Fibroblast of lung (primary cell): Measurements from ENCODE around the gene TAOK2. TPM values are rescaled to one million over a fixed set of nuclear protein-coding genes. Genes with fewer than 3 reads are reported as not detected.

Experiments
- DNase-seq, 2 donors: peaks; one replicate each; pipeline versions ENCODE4 v3.0.0 to v3.0.0-alpha.2; 2010; ENCODE audit warnings: low read depth in 2 of 2
- H2AFZ ChIP-seq: 2 replicates; pipeline ENCODE4 v1.5.1; 2012; ENCODE audit warnings: low read length, control low read depth, inconsistent platforms
- H3K27ac ChIP-seq: 2 replicates; pipeline ENCODE4 v1.5.1; 2011; ENCODE audit warnings: low read length, control low read depth; ENCODE audit not compliant: insufficient read depth
- H3K27me3 ChIP-seq: 2 replicates; pipeline ENCODE4 v1.5.1; 2011; ENCODE audit warnings: mild to moderate bottlenecking, low read length; ENCODE audit not compliant: control insufficient read depth, insufficient read depth
- H3K36me3 ChIP-seq: 2 replicates; pipeline ENCODE4 v1.5.1; 2011; ENCODE audit warnings: low read length; ENCODE audit not compliant: control insufficient read depth, insufficient read depth
- H3K4me1 ChIP-seq: 2 replicates; pipeline ENCODE4 v1.5.1; 2011; ENCODE audit warnings: low read length; ENCODE audit not compliant: control insufficient read depth, insufficient read depth; ENCODE audit errors: extremely low read depth
- H3K4me2 ChIP-seq: 2 replicates; pipeline ENCODE4 v1.5.1; 2011; ENCODE audit warnings: low read length, control low read depth; ENCODE audit not compliant: insufficient read depth; ENCODE audit errors: extremely low read depth
- H3K4me3 ChIP-seq, 4 experiments: fragments of 200-600 bp in 1 of 4; sonication (generic) in 1 of 4; replicated peaks in 1 of 4; 2 replicates each; pipeline ENCODE4 v1.5.1; 2011 to 2016; ENCODE audit warnings: low read length in 4 of 4, low read depth in 3 of 4, mild to moderate bottlenecking in 3 of 4, control low read depth in 2 of 4, inconsistent platforms in 1 of 4, mixed read lengths in 1 of 4; ENCODE audit not compliant: insufficient read depth in 1 of 4; ENCODE audit errors: control extremely low read depth in 1 of 4
- H3K79me2 ChIP-seq: 2 replicates; pipeline ENCODE4 v1.5.1; 2012; ENCODE audit warnings: mild to moderate bottlenecking, low read length, inconsistent platforms; ENCODE audit not compliant: control insufficient read depth, insufficient read depth
- H3K9ac ChIP-seq: 2 replicates; pipeline ENCODE4 v1.5.1; 2011; ENCODE audit warnings: mild to moderate bottlenecking, low read length, control low read depth; ENCODE audit not compliant: insufficient read depth
- H3K9me3 ChIP-seq: 2 replicates; pipeline ENCODE4 v1.5.1; 2012; ENCODE audit warnings: low read depth, low read length; ENCODE audit not compliant: control insufficient read depth, insufficient read depth
- H4K20me1 ChIP-seq: 2 replicates; pipeline ENCODE4 v1.5.1; 2011; ENCODE audit warnings: low read length; ENCODE audit not compliant: control insufficient read depth, insufficient read depth; ENCODE audit errors: extremely low read depth
- CTCF ChIP-seq, 2 donors: IDR thresholded peaks in 1 of 2; conservative IDR thresholded peaks in 1 of 2; 1 replicate in 1 of 2; 2 replicates in 1 of 2; pipeline ENCODE4 v1.5.1; 2011 to 2012; ENCODE audit warnings: low read length in 2 of 2, control low read depth in 1 of 2, inconsistent platforms in 1 of 2, low read depth in 1 of 2, mild to moderate bottlenecking in 1 of 2
- EZH2 ChIP-seq: IDR thresholded peaks from 2 replicates; pipeline ENCODE4 v1.5.1; 2012; ENCODE audit warnings: low read length, control low read depth, mild to moderate bottlenecking; ENCODE audit errors: missing control alignments
- polyA plus RNA-seq, 2 donors: library from polyadenylated mRNA; depleted of rRNA in 1 of 2; stranded (reverse) in 1 of 2; unstranded in 1 of 2; fragments of >200 nt; gene quantifications; 2 replicates each; pipeline ENCODE4 v1.2.1, GENCODE V29; 2011 to 2012; ENCODE audit warnings: missing spikeins in 1 of 2
- total RNA-seq: library from RNA; depleted of rRNA; stranded (reverse); fragments of >200 nt; gene quantifications from 2 replicates; pipeline ENCODE4 v1.2.1, GENCODE V29; 2014

TAOK2 gene
- total and polyA plus RNA-seq, 2 donors (not counting 1 experiment from before 2014, with no cell fraction given) = 12.3 to 41.3 TPM

DNA sequence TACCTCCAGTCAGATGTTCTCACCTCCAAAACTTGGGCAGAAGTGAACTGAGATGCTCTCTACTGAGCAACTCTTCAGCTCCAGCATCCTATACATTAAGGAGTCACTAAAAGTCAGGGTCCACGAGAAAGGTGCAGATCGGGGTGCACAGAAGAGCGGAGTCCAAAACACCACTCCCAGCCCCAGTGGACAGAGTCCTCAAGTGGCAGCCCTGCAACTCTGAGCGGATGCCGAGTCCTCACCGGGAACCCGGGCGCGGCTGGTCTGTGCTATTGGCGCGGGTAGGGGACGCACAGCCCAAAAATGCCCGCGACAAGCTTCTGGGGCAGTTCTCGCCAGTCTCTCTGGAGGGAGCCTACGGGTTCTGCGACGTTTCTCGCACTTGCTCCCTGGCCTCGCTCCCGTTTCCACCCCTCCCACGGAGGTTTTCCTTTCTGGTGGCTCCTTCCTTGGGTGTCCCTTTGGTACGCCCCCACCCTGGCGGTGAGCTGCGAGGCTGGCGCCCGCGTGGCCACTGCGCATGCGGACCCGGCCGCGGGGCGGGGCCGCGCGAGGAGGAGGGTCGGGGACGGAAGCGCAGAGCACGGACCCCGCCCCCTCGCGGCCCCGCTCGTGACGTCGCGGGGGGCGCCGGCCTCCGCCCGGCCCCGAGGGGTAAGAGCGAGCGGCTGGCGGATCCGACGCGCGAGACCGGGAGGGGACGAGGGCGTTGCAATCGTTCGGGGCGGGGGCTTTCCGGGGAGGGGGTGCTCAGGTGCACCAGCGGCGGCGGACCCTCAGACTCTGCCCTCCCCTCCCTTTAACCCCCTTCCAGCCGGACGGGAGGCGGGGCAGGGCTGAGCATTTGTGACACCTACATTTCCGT, 12.0 kb upstream of the TAOK2 start, which contains the start of gene TMEM219:
TMEM219 (plus strand) TSS at position 601 of the 865 bp plus-strand sequence. CDS start 1,065 bp downstream, outside the sequence.
- peak; percentile 34 to 41 for TF ChIP-seq CTCF (conservative IDR thresholded peaks at IDR 0.05 in 1 of 2, IDR thresholded peaks at IDR 0.05 in 1 of 2; ENCODE audit: low read depth in 1 of 2, low read length in 2 of 2)
- TF ChIP-seq EZH2 = no peak

DNA sequence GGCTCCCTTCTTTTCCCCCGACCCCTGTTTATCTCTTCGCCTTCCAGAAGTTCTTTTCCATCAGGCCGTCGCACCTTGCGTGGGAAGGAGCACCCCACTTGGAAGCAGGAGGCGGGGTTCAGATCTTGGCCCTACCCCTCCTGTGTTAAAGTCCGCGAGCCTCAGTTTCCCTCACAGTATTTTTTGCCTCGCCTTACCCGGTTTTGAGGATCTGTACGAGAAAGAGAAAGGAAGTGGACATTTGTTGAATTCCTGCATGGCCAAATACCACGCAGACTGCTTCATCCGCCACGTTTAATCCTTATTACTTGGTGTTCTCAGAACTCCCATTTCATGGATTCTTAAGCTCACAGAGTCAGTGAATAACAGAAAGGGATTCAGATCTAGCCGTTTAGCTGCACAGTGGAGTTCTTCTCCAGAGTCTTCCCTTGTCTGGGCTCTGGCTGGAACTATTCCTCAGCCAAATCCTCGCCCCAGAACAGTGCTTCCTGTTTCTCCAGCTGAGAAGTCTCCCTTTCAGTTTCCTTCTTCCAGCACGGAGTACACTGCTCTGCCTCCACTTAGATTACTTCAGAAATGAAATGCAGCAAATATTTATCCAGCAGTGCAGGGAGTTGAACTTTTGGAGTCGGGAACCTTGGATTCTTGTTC, 11.2 kb upstream of the TAOK2 start:
- H4K20me1 ChIP-seq = no peaks in the 10 kb centered on the region
- H3K27me3 ChIP-seq = no peaks in the 10 kb centered on the region
- no peaks in the 10 kb centered on the region for H3K79me2 ChIP-seq
- TF ChIP-seq EZH2 (no peak), CTCF (conservative IDR thresholded peaks at IDR 0.05 in 1 of 2, IDR thresholded peaks at IDR 0.05 in 1 of 2; ENCODE audit: low read depth in 1 of 2, low read length in 2 of 2) (no peak)
- peak overlapping the region; percentile 65 for H3K27ac ChIP-seq
- H3K36me3 ChIP-seq = no peaks in the 10 kb centered on the region
- H3K9ac ChIP-seq = peak overlapping the region; percentile 81
- H3K9me3 ChIP-seq = no peaks in the 10 kb centered on the region
- peak overlapping the region; percentile 58 for H2AFZ ChIP-seq
- no peaks in the 10 kb centered on the region for H3K4me1 ChIP-seq
- H3K4me2 ChIP-seq = peak overlapping the region; percentile 99
- peak in 1 of 2 donors; percentile 48 for DNase-seq
- H3K4me3 ChIP-seq = peak overlapping the region; percentile 72 to 83 (median 80)

More for the DNA sequence above, 12.0 kb upstream of the TAOK2 start, which contains the start of gene TMEM219:
- H3K4me2 ChIP-seq = peak within 1 kb of the TSS; percentile 99
- no peaks in the 10 kb centered on the region for H3K9me3 ChIP-seq
- H3K4me1 ChIP-seq = no peaks in the 10 kb centered on the region
- peak within 1 kb of the TSS; percentile 72 to 83 (median 80) for H3K4me3 ChIP-seq
- H3K36me3 ChIP-seq = no peaks in the 10 kb centered on the region
- peak; percentile 77 to 80 for DNase-seq
- H3K79me2 ChIP-seq = no peaks in the 10 kb centered on the region
- H3K27ac ChIP-seq = peak within 1 kb of the TSS; percentile 72
- H3K9ac ChIP-seq = peak within 1 kb of the TSS; percentile 81
- no peaks in the 10 kb centered on the region for H4K20me1 ChIP-seq
- H2AFZ ChIP-seq = peak within 1 kb of the TSS; percentile 74
- no peaks in the 10 kb centered on the region for H3K27me3 ChIP-seq

DNA sequence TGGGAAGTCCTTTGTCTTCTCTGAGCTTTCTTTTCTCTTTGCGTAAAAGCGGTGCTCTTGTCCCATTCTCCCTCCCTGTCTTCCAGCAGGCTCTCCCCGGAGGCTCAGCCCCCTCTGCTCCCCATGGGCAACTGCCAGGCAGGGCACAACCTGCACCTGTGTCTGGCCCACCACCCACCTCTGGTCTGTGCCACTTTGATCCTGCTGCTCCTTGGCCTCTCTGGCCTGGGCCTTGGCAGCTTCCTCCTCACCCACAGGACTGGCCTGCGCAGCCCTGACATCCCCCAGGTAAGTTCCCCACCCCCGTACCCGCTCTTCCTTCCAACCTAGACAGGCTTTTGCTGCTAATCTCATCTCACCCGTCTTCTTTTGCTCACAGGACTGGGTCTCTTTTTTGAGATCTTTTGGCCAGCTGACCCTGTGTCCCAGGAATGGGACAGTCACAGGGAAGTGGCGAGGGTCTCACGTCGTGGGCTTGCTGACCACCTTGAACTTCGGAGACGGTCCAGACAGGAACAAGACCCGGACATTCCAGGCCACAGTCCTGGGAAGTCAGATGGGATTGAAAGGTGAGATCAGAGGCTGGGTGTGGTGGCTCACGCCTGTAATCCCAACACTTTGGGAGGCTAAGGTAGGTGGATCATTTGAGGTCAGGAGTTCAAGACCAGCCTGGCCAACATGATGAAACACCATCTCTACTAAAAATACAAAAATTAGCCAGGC, 10.5 kb upstream of the TAOK2 start:
- Histone ChIP-seq H3K4me2 (peak overlapping the region; percentile 99), H3K36me3 (peaks cover 2% of the 10 kb centered on the region), H3K4me1 (no peaks in the 10 kb centered on the region), H3K9me3 (no peaks in the 10 kb centered on the region), H3K27me3 (no peaks in the 10 kb centered on the region), H3K4me3 (peak overlapping the region; percentile 72 to 83 (median 80)), H3K27ac (peak overlapping the region; percentile 65), H4K20me1 (no peaks in the 10 kb centered on the region), H3K9ac (no peak overlapping the region), H2AFZ (no peak overlapping the region), H3K79me2 (no peaks in the 10 kb centered on the region)
- DNase-seq = no peak
- no peak for TF ChIP-seq CTCF (conservative IDR thresholded peaks at IDR 0.05 in 1 of 2, IDR thresholded peaks at IDR 0.05 in 1 of 2; ENCODE audit: low read depth in 1 of 2, low read length in 2 of 2)
- no peak for TF ChIP-seq EZH2
